Nephron progenitor cell (in vitro differentiated cells): Measurements from ENCODE around the gene RBKS.

Source experiments
- DNase-seq: peaks from one replicate; pipeline ENCODE4 v3.0.0; 2021
- H3K27ac Mint-ChIP-seq: 2 replicates; pipeline ENCODE4 v1.8.0; 2021; ENCODE audit warnings: mild to moderate bottlenecking, moderate library complexity, mixed read lengths
- H3K27me3 Mint-ChIP-seq: 2 replicates; pipeline ENCODE4 v1.8.0; 2021; ENCODE audit warnings: mild to moderate bottlenecking, low read depth, mixed read lengths; ENCODE audit not compliant: poor library complexity
- H3K36me3 Mint-ChIP-seq: 2 replicates; pipeline ENCODE4 v1.8.0; 2021; ENCODE audit warnings: low read depth, mixed read lengths
- H3K4me1 Mint-ChIP-seq: 2 replicates; pipeline ENCODE4 v1.8.0; 2021; ENCODE audit warnings: mixed read lengths
- H3K4me3 Mint-ChIP-seq: 2 replicates; pipeline ENCODE4 v1.8.0; 2021; ENCODE audit warnings: mild to moderate bottlenecking, moderate library complexity, mixed read lengths
- H3K9me3 Mint-ChIP-seq: 2 replicates; pipeline ENCODE4 v1.8.0; 2021; ENCODE audit warnings: mild to moderate bottlenecking, moderate library complexity, mixed read lengths
- TF ChIP-seq, protein P1 (sequence below): fragments of 200-600 bp; sonication (generic); IDR thresholded peaks from 2 replicates; pipeline ENCODE4 v1.5.0; 2021; ENCODE audit warnings: antibody characterized with exemption

Gene RBKS

GRCh38 chr2:27797841-27798240 lies 92.3 kb downstream of the RBKS start:
- Mint-ChIP-seq H3K27me3 (peaks cover 2% of the 10 kb centered on the region), H3K36me3 (no peaks in the 10 kb centered on the region), H3K9me3 (no peaks in the 10 kb centered on the region), H3K4me1 (no peaks in the 10 kb centered on the region), H3K4me3 (no peak overlapping the region), H3K27ac (no peak overlapping the region)
- TF ChIP-seq, protein P1, sequence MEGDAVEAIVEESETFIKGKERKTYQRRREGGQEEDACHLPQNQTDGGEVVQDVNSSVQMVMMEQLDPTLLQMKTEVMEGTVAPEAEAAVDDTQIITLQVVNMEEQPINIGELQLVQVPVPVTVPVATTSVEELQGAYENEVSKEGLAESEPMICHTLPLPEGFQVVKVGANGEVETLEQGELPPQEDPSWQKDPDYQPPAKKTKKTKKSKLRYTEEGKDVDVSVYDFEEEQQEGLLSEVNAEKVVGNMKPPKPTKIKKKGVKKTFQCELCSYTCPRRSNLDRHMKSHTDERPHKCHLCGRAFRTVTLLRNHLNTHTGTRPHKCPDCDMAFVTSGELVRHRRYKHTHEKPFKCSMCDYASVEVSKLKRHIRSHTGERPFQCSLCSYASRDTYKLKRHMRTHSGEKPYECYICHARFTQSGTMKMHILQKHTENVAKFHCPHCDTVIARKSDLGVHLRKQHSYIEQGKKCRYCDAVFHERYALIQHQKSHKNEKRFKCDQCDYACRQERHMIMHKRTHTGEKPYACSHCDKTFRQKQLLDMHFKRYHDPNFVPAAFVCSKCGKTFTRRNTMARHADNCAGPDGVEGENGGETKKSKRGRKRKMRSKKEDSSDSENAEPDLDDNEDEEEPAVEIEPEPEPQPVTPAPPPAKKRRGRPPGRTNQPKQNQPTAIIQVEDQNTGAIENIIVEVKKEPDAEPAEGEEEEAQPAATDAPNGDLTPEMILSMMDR, result no peak
- no peak for DNase-seq

GRCh38 chr2:27796791-27797765 lies 93.1 kb downstream of the RBKS start:
- Mint-ChIP-seq H3K9me3 (no peaks in the 10 kb centered on the region), H3K27ac (no peak overlapping the region), H3K4me1 (no peaks in the 10 kb centered on the region), H3K4me3 (no peak overlapping the region), H3K36me3 (no peaks in the 10 kb centered on the region), H3K27me3 (peaks cover 2% of the 10 kb centered on the region)
- DNase-seq, result no peak
- TF ChIP-seq, protein P1, result no peak

DNA sequence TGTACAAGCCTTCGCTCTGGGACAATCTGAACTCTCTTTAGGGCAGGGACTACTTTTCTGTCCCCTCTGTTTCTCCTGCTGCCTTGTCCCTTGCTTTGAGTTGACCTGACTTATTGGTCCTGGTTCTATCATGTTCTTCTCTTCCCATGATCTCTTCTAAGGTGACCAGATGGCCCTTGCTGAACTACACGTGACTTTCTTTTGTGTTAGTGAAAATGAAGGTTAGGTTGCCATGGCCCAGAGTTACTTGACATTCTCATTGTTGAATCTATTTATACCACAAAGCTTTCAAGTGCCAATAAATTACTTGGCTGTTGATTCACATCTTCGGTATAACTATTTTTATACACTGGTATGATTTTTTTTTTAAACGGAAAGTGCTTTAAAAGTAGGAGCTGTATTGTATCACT lies 94.3 kb downstream of the RBKS start:
- TF ChIP-seq, protein P1, result no peak
- H3K36me3 Mint-ChIP-seq, result no peaks in the 10 kb centered on the region
- no peaks in the 10 kb centered on the region for H3K9me3 Mint-ChIP-seq
- peaks cover 2% of the 10 kb centered on the region for H3K27me3 Mint-ChIP-seq
- H3K27ac Mint-ChIP-seq, result peak overlapping the region; percentile 47
- no peak for DNase-seq
- H3K4me3 Mint-ChIP-seq, result no peak overlapping the region
- H3K4me1 Mint-ChIP-seq, result no peaks in the 10 kb centered on the region

DNA sequence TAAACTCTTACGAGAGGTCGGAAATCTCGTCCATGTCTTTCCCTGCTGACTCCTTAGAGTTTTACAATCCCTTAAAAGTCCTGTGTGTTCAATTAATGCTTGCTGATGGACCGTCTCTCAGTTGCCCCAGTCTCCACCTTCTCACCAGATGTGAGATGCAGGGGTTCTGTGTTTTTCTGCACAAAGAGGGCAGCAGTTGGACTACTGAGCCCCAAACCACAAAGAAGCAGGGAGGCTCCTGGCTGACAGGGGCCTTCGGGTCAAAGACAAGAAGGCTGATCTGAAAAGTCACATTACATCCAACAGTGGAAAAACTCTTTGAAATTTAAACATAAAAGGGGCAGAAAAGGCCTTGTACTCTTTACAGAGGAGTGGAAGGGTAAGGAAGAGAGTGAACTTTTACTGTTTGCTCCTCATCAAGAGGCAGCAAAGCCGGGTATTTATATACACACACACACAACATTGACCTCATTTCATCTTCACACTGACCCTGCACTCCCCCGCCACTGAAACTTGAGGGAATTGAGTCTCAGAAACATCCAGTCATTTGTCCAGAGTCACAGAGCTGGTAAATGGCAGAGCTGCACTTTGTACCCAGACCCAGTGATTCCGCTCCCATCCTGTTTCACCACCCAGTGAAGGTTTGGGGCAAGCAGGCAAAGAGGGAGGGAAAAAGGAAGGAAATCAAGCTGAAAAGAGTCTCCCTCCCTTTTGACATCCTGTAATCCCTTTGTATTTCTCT lies 94.9 kb downstream of the RBKS start:
- Mint-ChIP-seq H3K9me3 (peaks cover 2% of the 10 kb centered on the region), H3K4me1 (no peaks in the 10 kb centered on the region), H3K4me3 (no peak overlapping the region), H3K27ac (peak overlapping the region; percentile 66), H3K36me3 (peaks cover 2% of the 10 kb centered on the region), H3K27me3 (peaks cover 2% of the 10 kb centered on the region)
- DNase-seq, result no peak
- TF ChIP-seq, protein P1, result no peak

DNA sequence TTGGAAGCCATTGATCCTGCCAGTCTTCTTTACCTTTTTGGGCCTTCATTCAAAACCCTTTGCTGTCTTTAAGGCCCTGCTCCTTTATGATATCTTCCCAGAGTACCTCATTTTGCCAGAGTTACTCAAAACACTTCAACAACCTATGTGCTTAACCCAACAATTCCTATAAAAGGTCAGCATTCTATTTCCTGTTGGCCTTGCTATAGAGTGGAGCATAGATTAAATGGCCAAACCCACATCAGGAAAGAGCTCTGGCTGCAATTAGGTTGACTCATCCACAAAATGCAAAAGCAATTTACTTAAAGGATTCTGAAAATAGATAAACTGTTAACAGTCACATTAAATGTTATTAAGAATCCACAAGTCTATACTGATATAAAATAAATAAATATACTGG lies 97.4 kb downstream of the RBKS start:
- no peaks in the 10 kb centered on the region for H3K4me1 Mint-ChIP-seq
- DNase-seq, result no peak
- H3K27me3 Mint-ChIP-seq, result peaks cover 8% of the 10 kb centered on the region
- TF ChIP-seq, protein P1, result no peak
- no peak overlapping the region for H3K27ac Mint-ChIP-seq
- no peak overlapping the region for H3K4me3 Mint-ChIP-seq
- H3K36me3 Mint-ChIP-seq, result peaks cover 23% of the 10 kb centered on the region
- H3K9me3 Mint-ChIP-seq, result peaks cover 9% of the 10 kb centered on the region
